ENCODE results near the gene KBTBD13.

DNA sequence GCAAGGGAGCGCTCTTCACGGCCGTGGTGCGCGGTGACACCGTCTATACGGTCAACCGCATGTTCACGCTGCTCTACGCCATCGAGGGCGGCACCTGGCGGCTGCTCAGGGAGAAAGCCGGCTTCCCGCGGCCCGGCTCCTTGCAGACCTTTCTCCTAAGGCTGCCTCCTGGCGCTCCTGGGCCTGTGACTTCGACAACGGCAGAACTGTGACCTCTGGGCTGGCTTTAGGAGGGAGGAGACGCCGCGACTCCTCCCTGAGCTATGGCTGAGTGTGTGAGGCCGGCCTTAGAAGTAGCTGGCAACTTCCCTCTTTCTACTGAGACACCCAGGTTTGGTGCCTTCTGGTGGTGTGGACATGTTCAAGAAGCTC lies 1.4 kb downstream of the KBTBD13 start:
- TF ChIP-seq, protein P1, sequence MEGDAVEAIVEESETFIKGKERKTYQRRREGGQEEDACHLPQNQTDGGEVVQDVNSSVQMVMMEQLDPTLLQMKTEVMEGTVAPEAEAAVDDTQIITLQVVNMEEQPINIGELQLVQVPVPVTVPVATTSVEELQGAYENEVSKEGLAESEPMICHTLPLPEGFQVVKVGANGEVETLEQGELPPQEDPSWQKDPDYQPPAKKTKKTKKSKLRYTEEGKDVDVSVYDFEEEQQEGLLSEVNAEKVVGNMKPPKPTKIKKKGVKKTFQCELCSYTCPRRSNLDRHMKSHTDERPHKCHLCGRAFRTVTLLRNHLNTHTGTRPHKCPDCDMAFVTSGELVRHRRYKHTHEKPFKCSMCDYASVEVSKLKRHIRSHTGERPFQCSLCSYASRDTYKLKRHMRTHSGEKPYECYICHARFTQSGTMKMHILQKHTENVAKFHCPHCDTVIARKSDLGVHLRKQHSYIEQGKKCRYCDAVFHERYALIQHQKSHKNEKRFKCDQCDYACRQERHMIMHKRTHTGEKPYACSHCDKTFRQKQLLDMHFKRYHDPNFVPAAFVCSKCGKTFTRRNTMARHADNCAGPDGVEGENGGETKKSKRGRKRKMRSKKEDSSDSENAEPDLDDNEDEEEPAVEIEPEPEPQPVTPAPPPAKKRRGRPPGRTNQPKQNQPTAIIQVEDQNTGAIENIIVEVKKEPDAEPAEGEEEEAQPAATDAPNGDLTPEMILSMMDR (IDR thresholded peaks at IDR 0.05): peak in 4 of 6 experiments; percentile 55 to 92 (median 84)
- TF ChIP-seq POLR2A (IDR thresholded peaks at IDR 0.05): peak in 1 of 2 donors; percentile 20

All from Peyer's patch (tissue), 4 donors.